ENCODE data around the gene MARF1.

DNA sequence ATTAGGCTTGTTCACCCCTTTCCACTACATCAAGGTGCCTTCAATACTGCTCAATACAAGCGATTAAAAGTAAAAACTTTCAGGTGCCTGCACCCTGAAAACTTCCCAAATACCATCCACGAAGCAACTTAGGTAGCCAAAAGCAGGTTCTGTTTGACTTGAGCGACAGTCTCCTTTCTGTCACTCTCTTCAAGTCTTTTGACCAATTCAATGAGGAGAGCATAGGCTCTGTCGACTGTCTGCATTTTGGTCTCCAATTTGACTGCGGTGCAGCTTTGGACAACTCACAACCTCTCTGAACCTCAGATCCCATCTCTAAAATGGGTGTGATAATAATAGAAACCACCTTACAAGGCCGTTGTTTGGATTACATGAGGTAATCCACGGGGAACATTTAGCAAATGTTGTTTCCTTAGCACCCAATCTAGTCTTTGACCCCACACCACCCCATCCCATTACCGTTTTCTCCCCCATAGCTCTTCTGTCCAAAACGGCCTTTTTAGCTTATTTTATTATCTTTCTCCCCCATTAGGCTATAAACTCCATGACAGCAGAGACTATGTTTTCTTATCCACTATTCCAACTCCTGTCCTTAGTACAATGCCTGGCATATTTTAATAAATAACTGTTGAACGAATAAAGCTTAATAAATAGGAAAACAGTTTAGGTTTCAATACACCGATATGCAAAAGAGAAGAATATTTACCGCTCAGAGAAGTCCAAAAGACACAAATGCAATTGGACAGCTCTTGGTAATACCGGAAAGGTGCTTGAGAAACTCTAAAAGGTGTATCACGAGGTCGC is 999 bp downstream of the MARF1 start:
- TF ChIP-seq, protein P1, sequence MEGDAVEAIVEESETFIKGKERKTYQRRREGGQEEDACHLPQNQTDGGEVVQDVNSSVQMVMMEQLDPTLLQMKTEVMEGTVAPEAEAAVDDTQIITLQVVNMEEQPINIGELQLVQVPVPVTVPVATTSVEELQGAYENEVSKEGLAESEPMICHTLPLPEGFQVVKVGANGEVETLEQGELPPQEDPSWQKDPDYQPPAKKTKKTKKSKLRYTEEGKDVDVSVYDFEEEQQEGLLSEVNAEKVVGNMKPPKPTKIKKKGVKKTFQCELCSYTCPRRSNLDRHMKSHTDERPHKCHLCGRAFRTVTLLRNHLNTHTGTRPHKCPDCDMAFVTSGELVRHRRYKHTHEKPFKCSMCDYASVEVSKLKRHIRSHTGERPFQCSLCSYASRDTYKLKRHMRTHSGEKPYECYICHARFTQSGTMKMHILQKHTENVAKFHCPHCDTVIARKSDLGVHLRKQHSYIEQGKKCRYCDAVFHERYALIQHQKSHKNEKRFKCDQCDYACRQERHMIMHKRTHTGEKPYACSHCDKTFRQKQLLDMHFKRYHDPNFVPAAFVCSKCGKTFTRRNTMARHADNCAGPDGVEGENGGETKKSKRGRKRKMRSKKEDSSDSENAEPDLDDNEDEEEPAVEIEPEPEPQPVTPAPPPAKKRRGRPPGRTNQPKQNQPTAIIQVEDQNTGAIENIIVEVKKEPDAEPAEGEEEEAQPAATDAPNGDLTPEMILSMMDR (IDR thresholded peaks at IDR 0.05): no peak
- no peak for TF ChIP-seq POLR2A (IDR thresholded peaks at IDR 0.05)

Data from lower leg skin (tissue), 3 donors.